Stimulated activated CD4-positive, alpha-beta T cell treated with anti-CD3 and anti-CD28 coated beads, Interleukin-4, amount 100 ng/mL, for 1 hour (primary cell): Measurements from ENCODE around the gene SREBF2.
"Not testable (repeated sequence)": the region's sequence is repeated elsewhere in the genome, so short reads cannot be mapped to it uniquely, and the experiment has no call there.

ENCODE experiments used
- DNase-seq: peaks from one replicate; pipeline ENCODE4 v3.0.0-alpha.2; 2020

SREBF2 gene

DNA sequence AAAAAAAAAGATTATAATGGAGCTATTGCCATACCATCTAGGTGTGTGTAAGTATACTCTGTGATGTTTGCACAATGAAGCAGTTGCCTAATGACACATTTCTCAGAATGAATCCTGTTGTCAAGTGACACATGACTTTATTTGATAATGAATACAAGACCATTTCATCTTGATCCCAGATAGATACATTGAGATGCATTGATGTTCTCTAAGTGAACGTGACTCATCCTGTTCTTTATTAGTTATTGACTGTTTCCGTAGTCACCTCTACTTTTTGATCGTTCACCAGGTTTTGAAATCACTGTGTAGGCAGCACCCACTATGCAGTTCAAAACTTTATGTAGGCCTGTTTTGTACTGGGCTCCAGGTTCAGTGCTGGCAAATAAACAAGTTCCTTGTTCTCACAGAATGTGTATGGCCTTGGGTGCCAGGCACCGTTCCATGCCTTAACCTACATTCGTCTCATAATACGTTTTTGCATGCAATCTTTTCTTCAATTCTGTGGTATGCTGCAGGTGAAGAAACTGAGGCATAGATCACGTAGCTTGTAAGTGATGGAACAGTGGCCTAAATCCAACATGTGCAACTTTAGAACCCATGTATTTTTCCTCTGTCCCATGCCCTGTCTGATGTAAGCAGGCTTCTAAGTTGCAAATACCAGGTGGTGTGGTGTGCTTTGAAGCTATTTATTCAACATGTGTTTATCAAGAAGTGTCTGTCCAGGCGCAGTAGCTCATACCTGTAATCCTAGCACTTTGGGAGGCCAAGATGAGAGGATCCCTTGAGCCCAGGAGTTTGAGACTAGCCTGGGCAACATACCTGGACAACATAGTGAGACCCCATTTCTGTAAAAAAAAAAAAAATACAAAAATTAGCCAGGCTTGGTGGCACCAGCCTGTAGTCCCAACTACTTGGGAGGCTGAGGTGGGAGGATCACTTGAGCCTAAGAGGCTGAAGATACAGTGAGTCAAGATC, 10.4 kb downstream of the SREBF2 start:
- DNase-seq = no peak

DNA sequence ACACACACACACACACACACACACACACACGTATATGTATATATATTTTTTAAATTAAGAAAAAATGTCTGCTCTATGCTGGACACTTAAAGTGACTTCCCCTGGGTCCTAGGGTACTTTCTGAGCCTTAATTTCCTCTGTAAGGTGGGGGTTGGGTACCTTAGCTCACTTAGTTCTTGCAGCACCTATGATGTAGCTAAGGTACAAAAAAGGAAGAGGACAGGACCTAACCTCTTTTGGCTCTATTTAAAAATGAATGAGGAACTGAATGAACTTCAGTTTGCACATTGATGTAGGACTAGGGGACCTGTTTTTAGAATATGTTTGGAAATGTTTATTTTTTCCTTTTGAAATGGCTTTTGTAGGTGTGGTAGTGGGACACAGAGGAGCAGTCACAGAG, 11.1 kb downstream of the SREBF2 start:
- DNase-seq = no peak

GRCh38 chr22:41844513-41844912, 11.6 kb downstream of the SREBF2 start:
- no peak for DNase-seq

DNA sequence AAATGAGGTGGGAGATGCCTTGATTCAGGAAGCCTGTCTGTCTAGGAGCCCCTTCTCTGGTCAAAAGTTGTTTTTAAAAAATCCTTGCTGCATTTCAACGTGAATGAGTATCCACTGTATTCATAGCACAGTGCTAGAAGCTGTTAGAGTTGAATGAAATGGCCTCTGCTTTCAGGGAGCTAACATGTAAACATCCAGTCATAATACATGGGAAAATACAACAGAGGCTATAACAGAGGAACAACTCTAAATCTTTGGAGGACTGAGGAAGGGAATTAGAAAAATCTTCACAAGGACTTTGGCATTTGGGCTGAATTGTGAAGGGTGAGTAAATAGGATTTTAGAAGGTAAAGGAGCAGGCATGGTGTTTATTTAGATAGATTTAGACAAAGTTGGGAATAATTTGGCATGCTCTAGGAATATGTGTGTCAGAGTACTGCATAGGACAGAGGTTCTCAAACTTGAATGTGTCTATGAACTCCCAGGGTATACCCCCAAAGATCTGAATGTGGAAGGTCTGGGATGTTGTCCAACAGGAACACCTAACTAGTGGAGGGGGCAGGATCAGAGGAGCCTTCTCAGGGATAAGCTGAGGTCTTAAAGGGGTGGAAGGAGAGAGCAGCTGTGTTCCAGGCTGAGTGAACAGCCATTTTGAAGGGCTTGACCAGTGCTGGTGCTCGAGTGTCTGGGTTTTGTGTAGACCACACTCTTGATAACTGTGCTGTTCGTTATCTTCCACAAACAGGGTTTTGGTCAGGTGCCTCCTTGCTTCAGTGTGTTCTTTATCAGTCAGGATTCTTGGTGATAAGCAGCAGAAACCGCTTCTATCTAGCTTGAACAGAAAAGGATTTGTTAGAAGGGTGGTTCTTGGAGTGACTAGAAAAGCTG, 12.7 kb downstream of the SREBF2 start:
- DNase-seq = no peak

DNA sequence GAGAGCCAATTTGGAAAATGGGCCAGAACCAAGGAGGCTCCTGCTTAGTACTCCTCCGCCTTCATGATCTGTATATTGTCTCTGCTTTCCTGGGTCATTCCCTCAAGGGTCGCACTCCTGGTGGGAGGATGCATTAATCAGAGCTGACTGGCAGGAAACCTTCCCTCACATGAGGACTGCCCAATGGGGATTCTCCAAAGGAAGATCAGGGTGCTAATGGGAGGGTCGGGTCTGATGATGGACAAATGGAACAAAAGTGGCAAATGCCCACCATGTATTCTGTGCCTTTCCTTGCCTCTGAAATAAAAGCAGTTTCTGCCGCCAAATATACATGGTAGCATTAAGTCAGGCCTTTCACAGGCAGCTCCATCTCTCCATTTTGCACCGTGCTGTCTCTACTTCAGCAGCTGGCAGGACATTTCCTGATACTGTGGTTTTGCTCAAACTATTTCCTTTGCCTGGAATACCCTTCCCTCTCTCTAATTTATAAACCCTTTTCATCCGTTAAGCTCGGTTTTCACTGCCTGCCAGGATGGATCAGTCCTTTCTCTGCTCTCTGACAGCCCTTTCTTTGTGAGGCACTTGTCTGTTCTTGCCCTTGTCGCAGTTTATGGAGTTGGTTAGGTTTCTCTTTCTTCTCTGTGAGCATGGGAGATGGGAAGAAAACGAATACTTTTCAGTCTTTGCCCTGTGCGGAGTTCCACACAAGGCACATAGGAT, 13.5 kb downstream of the SREBF2 start:
- DNase-seq = no peak

DNA sequence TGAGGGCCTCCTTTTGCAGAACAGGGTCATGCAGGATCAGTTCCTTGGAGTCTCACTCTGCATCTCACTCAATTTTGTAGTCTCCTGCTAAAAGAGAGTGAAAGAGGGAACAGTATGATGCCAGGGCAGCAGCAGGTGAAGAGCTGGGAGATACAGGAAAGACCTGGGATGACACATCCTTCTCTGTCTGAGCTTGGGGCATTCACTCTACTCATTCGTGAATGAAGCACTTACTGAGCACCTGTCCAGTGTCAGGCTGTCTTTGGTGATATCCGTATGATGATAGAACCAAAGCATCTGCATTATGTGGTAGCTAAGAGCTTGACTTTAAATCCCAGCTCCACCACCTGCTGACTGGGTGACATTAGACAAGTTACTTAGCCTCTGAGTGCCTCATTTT, 14.4 kb downstream of the SREBF2 start:
- no peak for DNase-seq

DNA sequence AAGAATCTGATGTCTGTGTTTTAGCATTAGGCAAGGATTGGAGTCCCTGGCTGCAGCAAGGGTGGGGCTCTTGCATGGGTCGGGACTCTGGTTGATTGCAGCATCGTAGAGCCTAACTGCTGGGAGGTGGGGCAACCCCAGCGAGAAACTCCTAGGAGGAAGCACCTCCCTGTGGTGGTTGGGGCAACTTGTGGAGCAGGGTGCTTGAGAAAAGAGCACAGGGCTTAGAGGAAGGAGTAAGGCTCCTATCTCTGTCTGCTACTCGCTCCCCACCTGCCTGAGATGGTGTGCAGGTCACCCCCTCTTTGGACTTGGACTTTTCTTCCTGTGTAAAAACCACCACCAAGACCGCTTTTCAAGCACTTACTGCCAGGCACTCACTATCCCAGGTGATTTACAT, 15.6 kb downstream of the SREBF2 start:
- DNase-seq = no peak

DNA sequence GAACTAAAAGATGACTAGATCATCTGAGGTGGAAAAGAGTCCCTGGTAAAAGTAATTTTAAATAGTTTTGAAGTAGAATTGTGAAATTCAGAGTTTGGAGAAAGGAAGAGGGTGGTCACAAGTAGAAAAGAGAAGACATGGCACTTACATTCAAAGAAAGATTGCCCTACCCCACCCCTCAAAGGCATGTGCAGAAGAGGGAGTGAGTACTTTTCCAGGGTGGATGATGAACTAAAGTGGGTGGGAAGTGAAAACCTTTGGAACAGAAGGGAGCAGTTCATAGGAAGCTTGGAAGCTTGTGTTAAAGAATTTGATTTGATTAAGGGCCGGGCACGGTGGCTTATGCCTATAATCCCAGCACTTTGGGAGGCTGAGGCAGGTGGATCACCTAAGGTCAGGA, 23.6 kb downstream of the SREBF2 start:
- DNase-seq = no peak

DNA sequence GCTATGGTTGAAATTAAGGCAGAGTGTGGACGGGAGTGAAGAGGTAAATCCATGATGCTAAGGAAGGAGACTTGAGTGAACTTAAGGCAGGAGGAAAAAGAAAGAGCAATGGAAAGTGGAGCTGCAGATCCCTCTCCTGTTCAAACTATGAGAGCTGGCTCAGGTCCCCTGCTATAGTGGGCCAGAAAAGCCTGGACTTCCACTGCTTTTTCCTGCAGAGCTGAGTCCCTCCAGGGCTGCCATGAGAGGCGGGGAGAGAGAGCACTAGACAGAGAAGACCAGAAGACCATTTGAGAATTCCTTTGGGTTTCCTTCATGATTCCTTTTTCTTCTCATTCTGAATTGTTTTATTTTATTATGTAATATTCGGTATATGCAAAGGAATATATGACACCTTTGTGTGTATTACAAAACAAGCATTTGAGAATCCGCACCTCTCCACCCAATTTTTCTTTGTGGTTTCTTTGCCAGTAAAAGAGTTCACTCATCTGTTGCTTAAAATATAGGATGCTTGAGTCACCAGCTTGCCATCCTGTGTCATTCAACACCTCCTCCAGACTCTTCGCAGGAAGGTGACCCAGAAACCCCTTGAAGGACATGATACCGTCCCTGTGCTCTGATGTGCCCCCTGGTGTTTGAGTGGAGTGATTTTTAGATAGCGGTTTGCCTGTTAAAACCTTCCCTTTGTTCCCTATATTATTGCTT, 24.4 kb downstream of the SREBF2 start:
- DNase-seq = peak; percentile 74

GRCh38 chr22:41857860-41858199, 24.9 kb downstream of the SREBF2 start:
- DNase-seq = no peak

DNA sequence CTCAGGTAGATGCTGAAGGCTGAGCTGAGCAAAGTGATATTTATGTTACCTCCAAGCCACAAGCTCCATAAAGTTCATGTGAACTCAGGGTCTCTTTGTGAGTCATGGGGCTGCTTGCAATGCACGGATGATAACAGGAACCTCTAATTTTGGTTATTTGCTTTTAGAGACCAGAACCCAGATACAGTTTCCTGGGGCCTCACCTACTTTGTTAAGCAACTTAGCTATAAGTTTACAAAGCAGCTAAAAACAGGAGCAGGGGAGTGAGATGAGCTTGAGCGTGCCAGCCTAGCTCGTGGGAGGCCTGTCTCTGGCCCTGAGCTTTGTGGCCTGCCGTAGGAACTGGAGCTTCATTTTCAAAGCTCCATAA, 29.2 kb downstream of the SREBF2 start:
- peak; percentile 53 for DNase-seq

DNA sequence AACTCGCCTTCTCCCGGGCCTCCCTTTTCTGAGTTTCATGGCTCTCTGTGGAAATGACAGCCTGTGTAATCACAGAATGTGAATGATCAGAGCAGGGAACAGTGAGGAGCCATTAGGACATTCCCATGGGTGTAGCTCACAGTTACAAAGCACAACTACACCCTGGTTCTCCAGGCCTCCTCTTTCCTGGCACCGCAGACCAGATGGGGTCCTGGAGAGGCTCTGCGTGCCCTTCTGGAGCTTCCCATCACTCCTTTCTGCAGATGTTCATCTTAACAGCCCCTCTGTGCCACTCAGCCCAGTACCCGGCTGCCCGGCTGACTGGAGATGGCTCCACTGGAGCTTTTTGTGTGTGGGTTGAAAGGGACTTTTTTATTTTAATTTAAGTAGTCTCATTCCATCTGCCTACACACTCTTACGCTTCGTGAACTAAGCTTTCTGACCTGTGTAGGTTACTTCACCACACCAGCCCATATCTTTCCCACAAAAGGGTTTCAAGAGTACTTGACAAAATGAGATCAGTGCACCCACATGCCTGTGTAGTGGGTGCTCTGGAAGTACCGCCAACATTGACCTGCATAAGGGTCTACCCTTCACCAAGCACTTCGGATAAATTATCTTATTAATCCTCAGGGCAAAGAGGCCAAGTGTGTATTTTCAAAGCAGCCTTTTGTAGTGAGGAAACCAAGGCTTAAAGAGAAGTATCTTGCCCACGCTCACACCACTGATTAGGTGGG, 29.8 kb downstream of the SREBF2 start:
- peak; percentile 64 for DNase-seq

DNA sequence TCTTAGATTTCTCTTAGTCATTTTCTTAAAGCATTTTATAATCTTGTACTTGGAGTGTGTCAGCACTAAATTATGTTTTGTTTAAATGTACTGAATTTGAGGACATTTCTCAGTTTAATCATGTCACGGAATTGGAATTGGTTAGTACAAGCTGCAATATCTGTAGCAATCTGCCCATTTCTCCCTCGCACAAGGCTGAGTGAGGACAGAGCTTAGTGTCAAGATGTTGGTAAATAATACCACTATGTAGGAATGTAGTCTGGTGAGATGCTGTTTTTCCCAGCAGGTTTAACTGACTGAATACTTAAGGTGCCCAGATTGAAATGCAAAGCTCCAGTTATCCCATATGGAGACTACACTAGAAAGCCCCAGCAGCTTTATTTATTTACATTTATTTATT, 30.6 kb downstream of the SREBF2 start:
- DNase-seq = no peak

GRCh38 chr22:41868556-41868955, 35.7 kb downstream of the SREBF2 start:
- no peak for DNase-seq

GRCh38 chr22:41870081-41870480, 37.2 kb downstream of the SREBF2 start:
- DNase-seq = not testable (repeated sequence)

DNA sequence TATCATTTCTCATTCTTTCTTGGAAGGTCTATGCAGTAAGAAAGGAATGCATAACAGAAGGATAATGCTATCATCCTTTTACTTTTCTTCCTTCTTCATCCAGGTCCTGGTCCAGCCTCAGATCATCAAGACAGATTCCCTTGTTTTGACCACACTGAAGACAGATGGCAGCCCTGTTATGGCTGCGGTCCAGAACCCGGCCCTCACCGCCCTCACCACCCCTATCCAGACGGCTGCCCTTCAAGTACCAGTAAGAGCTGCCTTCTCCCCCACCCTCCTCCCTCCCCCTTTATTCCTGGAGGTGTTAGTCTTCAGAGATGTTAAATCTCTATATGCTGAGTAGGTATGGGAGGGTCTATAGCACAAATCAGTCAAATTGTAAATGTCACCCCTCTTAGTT, 37.9 kb downstream of the SREBF2 start:
- no peak for DNase-seq

DNA sequence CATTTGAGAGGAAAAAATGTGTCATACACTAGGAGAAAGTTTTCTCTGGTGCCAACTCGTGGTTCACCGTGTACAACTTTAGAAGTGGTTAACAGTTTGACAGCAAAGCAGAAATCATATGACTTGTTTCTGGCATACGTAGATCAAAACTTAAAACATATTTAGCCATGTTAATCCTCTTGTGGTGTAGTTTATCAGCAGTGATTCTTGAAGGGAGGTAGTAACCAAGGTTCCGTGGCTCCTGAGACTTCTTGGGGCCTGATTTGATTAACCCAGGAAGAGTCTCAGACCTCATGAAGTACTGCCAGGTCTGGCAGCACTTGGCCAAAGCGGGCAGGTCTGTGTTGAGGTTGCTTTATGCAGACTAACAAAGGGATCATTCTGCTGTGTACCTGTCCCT, 40.5 kb downstream of the SREBF2 start:
- DNase-seq = no peak

- DNase-seq = no peak
Observed at GRCh38 chr22:41874090-41874489, 41.2 kb downstream of the SREBF2 start.

DNA sequence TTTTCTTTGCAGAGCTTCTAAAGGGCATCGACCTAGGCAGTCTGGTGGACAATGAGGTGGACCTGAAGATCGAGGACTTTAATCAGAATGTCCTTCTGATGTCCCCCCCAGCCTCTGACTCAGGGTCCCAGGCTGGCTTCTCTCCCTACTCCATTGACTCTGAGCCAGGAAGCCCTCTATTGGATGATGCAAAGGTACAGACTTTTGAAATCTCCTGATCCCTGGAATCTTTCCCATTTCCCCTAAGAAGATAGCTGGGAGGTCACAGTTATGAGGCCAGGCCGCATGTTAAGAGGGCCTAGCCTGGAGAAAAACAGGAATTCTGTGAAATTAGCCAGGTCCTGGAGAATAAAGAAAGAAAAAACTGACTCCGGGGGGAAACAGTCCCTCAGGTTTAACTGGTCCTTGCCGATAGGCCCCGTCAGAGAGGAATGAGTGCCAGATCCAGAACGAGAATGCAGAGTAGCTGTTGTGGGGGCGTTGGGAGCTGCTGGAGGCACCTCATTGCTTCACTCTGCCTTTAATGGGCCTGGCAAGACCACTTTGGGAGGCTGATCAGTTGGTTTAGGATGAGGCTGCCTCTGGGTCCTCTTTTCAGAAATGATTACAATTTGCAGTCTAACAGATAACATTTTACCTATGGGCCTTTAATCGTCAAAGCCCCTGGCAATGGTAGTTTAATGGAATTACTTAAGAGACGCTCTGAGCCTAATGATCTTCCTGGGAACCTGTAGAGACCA, 42.8 kb downstream of the SREBF2 start:
- DNase-seq = no peak

DNA sequence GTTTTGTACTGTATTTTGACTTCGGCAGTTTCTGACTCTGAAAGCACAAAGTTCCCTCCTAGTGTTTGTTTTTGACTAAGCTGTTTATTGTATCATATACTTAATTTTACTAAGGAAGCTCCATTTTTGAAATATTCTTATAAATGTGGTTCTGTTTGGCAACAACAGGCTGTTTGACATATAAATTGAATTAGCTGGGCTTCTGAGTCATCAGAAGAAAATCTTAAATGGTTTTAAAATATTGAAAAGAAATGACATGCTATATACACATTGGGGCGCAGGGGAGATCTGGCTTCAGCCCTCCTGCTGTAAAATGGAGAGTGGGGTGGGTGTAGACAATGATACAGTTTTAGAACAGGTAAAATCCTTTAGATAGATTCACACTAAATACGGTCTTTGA, 43.4 kb downstream of the SREBF2 start:
- no peak for DNase-seq

- no peak for DNase-seq
Observed at GRCh38 chr22:41876675-41877074, 43.8 kb downstream of the SREBF2 start.
